Measurements from ENCODE around the gene CNN3.

CNN3 gene

GRCh38 chr1:94851571-94851970 lies 75.3 kb downstream of the CNN3 start:
- Mint-ChIP-seq H3K27ac (no peak overlapping the region), H3K4me3 (no peak overlapping the region), H3K36me3 (ENCODE audit: low read depth) (no peaks in the 10 kb centered on the region), H3K27me3 (no peaks in the 10 kb centered on the region), H3K4me1 (ENCODE audit: low read depth) (no peaks in the 10 kb centered on the region), H3K9me3 (no peaks in the 10 kb centered on the region)
